Keratinocyte (primary cell): ENCODE results near the gene TMEM127. TPM values are rescaled to one million over a fixed set of nuclear protein-coding genes. Genes with fewer than 3 reads are reported as not detected.

Experiments used
- DNase-seq: peaks from one replicate; pipeline ENCODE4 v3.0.0-alpha.2; 2011; ENCODE audit warnings: low read depth, missing footprints, low spot score
- FAIRE-seq: peaks from 2 replicates; lab custom pipeline; 2011; peaks lifted over from hg19 to GRCh38; lab: Jason Lieb, UNC
- H2AFZ ChIP-seq: 2 replicates; pipeline ENCODE4 v1.6.0; 2012; ENCODE audit warnings: low read length, control low read depth, inconsistent platforms; ENCODE audit not compliant: control insufficient read depth
- H3K27ac ChIP-seq: 2 replicates; pipeline ENCODE4 v1.5.1; 2011; ENCODE audit warnings: low read length; ENCODE audit not compliant: control insufficient read depth, insufficient read depth
- H3K27me3 ChIP-seq: 3 replicates; pipeline ENCODE4 v1.6.0; 2011; ENCODE audit warnings: low read length; ENCODE audit not compliant: control insufficient read depth, insufficient read depth; ENCODE audit errors: extremely low read depth
- H3K36me3 ChIP-seq, 2 experiments: 2 replicates in 1 of 2; 3 replicates in 1 of 2; pipeline ENCODE4 v1.5.1; 2011; ENCODE audit warnings: low read length in 2 of 2, mild to moderate bottlenecking in 1 of 2; ENCODE audit not compliant: control insufficient read depth in 2 of 2, insufficient read depth in 2 of 2; ENCODE audit errors: extremely low read depth in 1 of 2
- H3K4me1 ChIP-seq: 3 replicates; pipeline ENCODE4 v1.5.1; 2011; ENCODE audit warnings: low read length; ENCODE audit not compliant: control insufficient read depth, insufficient read depth; ENCODE audit errors: extremely low read depth
- H3K4me2 ChIP-seq: 3 replicates; pipeline ENCODE4 v1.6.0; 2011; ENCODE audit warnings: low read depth, low read length; ENCODE audit not compliant: control insufficient read depth, insufficient read depth; ENCODE audit errors: extremely low read depth
- H3K4me3 ChIP-seq, 3 experiments: fragments of 200-600 bp in 1 of 3; sonication (generic) in 1 of 3; 2 replicates in 2 of 3; 3 replicates in 1 of 3; pipeline ENCODE4 v1.5.1; 2011 to 2016; ENCODE audit warnings: low read length in 3 of 3, mild to moderate bottlenecking in 3 of 3, control low read depth in 2 of 3, inconsistent platforms in 1 of 3, low read depth in 1 of 3, mixed read lengths in 1 of 3, mixed run types in 1 of 3, moderate library complexity in 1 of 3; ENCODE audit not compliant: control insufficient read depth in 2 of 3, insufficient read depth in 2 of 3; ENCODE audit errors: extremely low read depth in 1 of 3
- H3K79me2 ChIP-seq: 2 replicates; pipeline ENCODE4 v1.6.0; 2012; ENCODE audit warnings: low read length; ENCODE audit not compliant: control insufficient read depth, insufficient read depth
- H3K9ac ChIP-seq: 3 replicates; pipeline ENCODE4 v1.6.0; 2011; ENCODE audit warnings: low read length; ENCODE audit not compliant: control insufficient read depth, insufficient read depth; ENCODE audit errors: extremely low read depth
- H3K9me1 ChIP-seq: 3 replicates; pipeline ENCODE4 v1.6.0; 2011; ENCODE audit warnings: low read length; ENCODE audit not compliant: control insufficient read depth, insufficient read depth; ENCODE audit errors: extremely low read depth
- H3K9me3 ChIP-seq: 2 replicates; pipeline ENCODE4 v1.5.1; 2012; ENCODE audit warnings: low read depth, low read length; ENCODE audit not compliant: control insufficient read depth
- H4K20me1 ChIP-seq: 3 replicates; pipeline ENCODE4 v1.6.0; 2011; ENCODE audit warnings: low read length; ENCODE audit not compliant: control insufficient read depth, insufficient read depth; ENCODE audit errors: extremely low read depth
- EZH2 ChIP-seq: IDR thresholded peaks from one replicate; pipeline ENCODE4 v1.6.1; 2012; ENCODE audit warnings: inconsistent platforms, mild to moderate bottlenecking, low read length, moderate library complexity
- dilution Hi-C: fragments of 300-500 bp; cut with MboI; formaldehyde crosslinking; loops from one replicate; pipeline ENCODE4 v1.7.0; 2020; ENCODE audit warnings: low sequenced_read_pairs; ENCODE audit not compliant: extremely low pct_ligation_motif_present
- polyA plus RNA-seq, 5 experiments: library from polyadenylated mRNA; depleted of rRNA in 3 of 5; stranded (reverse) in 3 of 5; stranded (forward) in 1 of 5; unstranded in 1 of 5; fragments of >200 nt; gene quantifications; 1 replicate in 1 of 5; 2 replicates in 3 of 5; 3 replicates in 1 of 5; pipeline versions ENCODE4 v1.2.1 to v1.2.3, GENCODE V29; 2011 to 2012; ENCODE audit warnings: missing spikeins in 2 of 5, low read depth in 1 of 5, low replicate concordance in 1 of 5
- TF ChIP-seq, protein P1 (sequence below), 3 experiments: IDR thresholded peaks in 1 of 3; conservative IDR thresholded peaks in 1 of 3; optimal IDR thresholded peaks in 1 of 3; 2 replicates in 2 of 3; 3 replicates in 1 of 3; pipeline versions ENCODE3 to v1.5.1; 2011; ENCODE audit warnings: low read length in 3 of 3, mild to moderate bottlenecking in 3 of 3, moderate library complexity in 2 of 3, control low read depth in 1 of 3, inconsistent platforms in 1 of 3; ENCODE audit not compliant: insufficient read depth in 2 of 3; ENCODE audit errors: extremely low read depth in 1 of 3

TMEM127 gene
- polyA plus RNA-seq, 1 donor (not counting 4 experiments of a cell fraction or from before 2014, with no cell fraction given) = 30.8 TPM

GRCh38 chr2:96251721-96252292 lies 14.0 kb downstream of the TMEM127 start:
- H3K4me1 ChIP-seq = no peaks in the 10 kb centered on the region
- H3K9me3 ChIP-seq = no peaks in the 10 kb centered on the region
- TF ChIP-seq, protein P1, sequence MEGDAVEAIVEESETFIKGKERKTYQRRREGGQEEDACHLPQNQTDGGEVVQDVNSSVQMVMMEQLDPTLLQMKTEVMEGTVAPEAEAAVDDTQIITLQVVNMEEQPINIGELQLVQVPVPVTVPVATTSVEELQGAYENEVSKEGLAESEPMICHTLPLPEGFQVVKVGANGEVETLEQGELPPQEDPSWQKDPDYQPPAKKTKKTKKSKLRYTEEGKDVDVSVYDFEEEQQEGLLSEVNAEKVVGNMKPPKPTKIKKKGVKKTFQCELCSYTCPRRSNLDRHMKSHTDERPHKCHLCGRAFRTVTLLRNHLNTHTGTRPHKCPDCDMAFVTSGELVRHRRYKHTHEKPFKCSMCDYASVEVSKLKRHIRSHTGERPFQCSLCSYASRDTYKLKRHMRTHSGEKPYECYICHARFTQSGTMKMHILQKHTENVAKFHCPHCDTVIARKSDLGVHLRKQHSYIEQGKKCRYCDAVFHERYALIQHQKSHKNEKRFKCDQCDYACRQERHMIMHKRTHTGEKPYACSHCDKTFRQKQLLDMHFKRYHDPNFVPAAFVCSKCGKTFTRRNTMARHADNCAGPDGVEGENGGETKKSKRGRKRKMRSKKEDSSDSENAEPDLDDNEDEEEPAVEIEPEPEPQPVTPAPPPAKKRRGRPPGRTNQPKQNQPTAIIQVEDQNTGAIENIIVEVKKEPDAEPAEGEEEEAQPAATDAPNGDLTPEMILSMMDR (optimal IDR thresholded peaks at IDR 0.05 in 1 of 3, IDR thresholded peaks at IDR 0.05 in 1 of 3, conservative IDR thresholded peaks at IDR 0.05 in 1 of 3; ENCODE audit: extremely low read depth in 1 of 3, insufficient read depth in 2 of 3, low read length in 3 of 3) = no peak
- TF ChIP-seq EZH2 = no peak
- H3K27ac ChIP-seq = no peak overlapping the region
- dilution Hi-C loops = no loop called here
- peaks cover 26 to 30% of the 10 kb centered on the region in 2 experiments for H3K36me3 ChIP-seq
- FAIRE-seq (no peak), DNase-seq (no peak)
- H3K4me2 ChIP-seq = no peak overlapping the region
- H3K79me2 ChIP-seq = peaks cover 2% of the 10 kb centered on the region
- H3K4me3 ChIP-seq = no peak overlapping the region
- no peak overlapping the region for H2AFZ ChIP-seq
- H3K9me1 ChIP-seq = no peaks in the 10 kb centered on the region
- no peak overlapping the region for H3K9ac ChIP-seq
- H4K20me1 ChIP-seq = no peaks in the 10 kb centered on the region
- H3K27me3 ChIP-seq = no peaks in the 10 kb centered on the region

DNA sequence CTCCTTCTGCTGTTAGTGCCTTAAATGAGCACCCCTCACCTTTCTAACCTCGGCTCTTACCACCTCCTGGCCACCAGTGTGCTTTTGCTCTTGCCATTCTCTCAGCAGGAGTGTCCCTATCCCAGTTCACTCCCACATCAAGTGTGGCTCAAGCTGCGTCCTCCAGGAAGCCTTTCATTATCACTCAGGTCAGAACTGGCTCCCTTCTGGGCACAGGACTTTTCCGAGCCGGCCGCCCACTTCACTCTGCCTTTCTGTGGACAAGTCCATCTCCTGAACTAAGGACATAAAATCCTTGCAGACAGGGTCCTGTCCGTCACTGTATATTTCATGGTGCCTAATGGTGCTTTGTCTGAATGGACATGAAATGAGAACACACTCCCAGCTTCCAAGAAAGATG lies 15.6 kb downstream of the TMEM127 start:
- Histone ChIP-seq H3K79me2 (no peaks in the 10 kb centered on the region), H3K27ac (no peak overlapping the region), H3K27me3 (no peaks in the 10 kb centered on the region), H2AFZ (no peak overlapping the region), H3K9ac (no peak overlapping the region), H4K20me1 (no peaks in the 10 kb centered on the region), H3K4me1 (no peaks in the 10 kb centered on the region), H3K9me1 (no peaks in the 10 kb centered on the region), H3K36me3 (peaks cover 21 to 27% of the 10 kb centered on the region in 2 experiments), H3K4me2 (no peak overlapping the region), H3K9me3 (no peaks in the 10 kb centered on the region), H3K4me3 (no peak overlapping the region)
- TF ChIP-seq, protein P1 (optimal IDR thresholded peaks at IDR 0.05 in 1 of 3, IDR thresholded peaks at IDR 0.05 in 1 of 3, conservative IDR thresholded peaks at IDR 0.05 in 1 of 3; ENCODE audit: extremely low read depth in 1 of 3, insufficient read depth in 2 of 3, low read length in 3 of 3) = no peak
- no peak for TF ChIP-seq EZH2
- FAIRE-seq = no peak
- no peak for DNase-seq
- dilution Hi-C loops = no loop called here
